ENCODE data around the gene NOS1AP.
"Not testable (repeated sequence)": the region's sequence is repeated elsewhere in the genome, so short reads cannot be mapped to it uniquely, and the experiment has no call there.

NOS1AP gene

GRCh38 chr1:162172311-162173102, 103.0 kb downstream of the NOS1AP start:
- no peak for FAIRE-seq

- not testable (repeated sequence) for FAIRE-seq
Measured at GRCh38 chr1:162173607-162174006, 104.1 kb downstream of the NOS1AP start.

GRCh38 chr1:162174027-162174426, 104.5 kb downstream of the NOS1AP start:
- FAIRE-seq = not testable (repeated sequence)

GRCh38 chr1:162175379-162176081, 106.0 kb downstream of the NOS1AP start:
- no peak for FAIRE-seq

GRCh38 chr1:162177126-162177525, 107.6 kb downstream of the NOS1AP start:
- FAIRE-seq = no peak

- no peak for FAIRE-seq
Measured at GRCh38 chr1:162178432-162178831, 108.9 kb downstream of the NOS1AP start.

- no peak for FAIRE-seq
Measured at GRCh38 chr1:162179121-162179520, 109.6 kb downstream of the NOS1AP start.

- no peak for FAIRE-seq
Measured at GRCh38 chr1:162180813-162181212, 111.3 kb downstream of the NOS1AP start.

GRCh38 chr1:162182090-162182489, 112.6 kb downstream of the NOS1AP start:
- FAIRE-seq = no peak

GRCh38 chr1:162185314-162186025, 116.0 kb downstream of the NOS1AP start:
- FAIRE-seq = no peak

GRCh38 chr1:162186026-162186374, 116.5 kb downstream of the NOS1AP start:
- FAIRE-seq = no peak

GRCh38 chr1:162186406-162186805, 116.9 kb downstream of the NOS1AP start:
- FAIRE-seq = no peak

- no peak for FAIRE-seq
Measured at GRCh38 chr1:162187687-162188276, 118.3 kb downstream of the NOS1AP start.

GRCh38 chr1:162189345-162189744, 119.9 kb downstream of the NOS1AP start:
- no peak for FAIRE-seq

GRCh38 chr1:162191396-162192305, 122.2 kb downstream of the NOS1AP start:
- FAIRE-seq = no peak

GRCh38 chr1:162192306-162192678, 122.8 kb downstream of the NOS1AP start:
- no peak for FAIRE-seq

GRCh38 chr1:162192763-162193162, 123.3 kb downstream of the NOS1AP start:
- FAIRE-seq = no peak

- no peak for FAIRE-seq
Measured at GRCh38 chr1:162193221-162193620, 123.7 kb downstream of the NOS1AP start.

- no peak for FAIRE-seq
Measured at GRCh38 chr1:162193815-162194214, 124.3 kb downstream of the NOS1AP start.

- no peak for FAIRE-seq
Measured at GRCh38 chr1:162195567-162195966, 126.1 kb downstream of the NOS1AP start.

GRCh38 chr1:162196387-162196786, 126.9 kb downstream of the NOS1AP start:
- FAIRE-seq = no peak

- FAIRE-seq = no peak
Measured at GRCh38 chr1:162197041-162197531, 127.6 kb downstream of the NOS1AP start.
